ENCODE measurements around the gene NR2F1-AS1. TPM values are rescaled to one million over a fixed set of nuclear protein-coding genes. Genes with fewer than 3 reads are reported as not detected.

Gene NR2F1-AS1
- total RNA-seq, 1 experiment from 2014 or later: 27.0 TPM

DNA sequence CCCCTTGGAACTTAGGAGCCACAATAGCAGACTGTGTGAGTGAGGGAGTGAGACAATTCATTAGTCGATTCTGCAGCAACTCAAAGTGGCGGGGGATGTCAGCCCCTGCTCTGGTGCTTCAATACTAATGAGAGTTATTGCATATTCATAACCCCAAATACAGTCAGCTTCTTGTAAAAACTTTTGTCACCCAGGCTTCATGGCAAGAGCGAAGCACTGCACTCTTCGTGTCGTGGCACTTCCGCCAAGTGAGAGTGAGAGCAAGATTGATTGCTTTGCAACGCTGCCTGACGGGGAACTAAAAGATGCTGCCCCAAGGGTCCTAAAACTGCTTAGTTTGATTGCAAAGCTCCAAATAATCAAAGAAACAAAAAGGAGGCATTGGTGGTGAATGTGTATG is 150.9 kb downstream of the NR2F1-AS1 start:
- H3K27ac ChIP-seq (ENCODE audit: low read length): no peak overlapping the region
- TF ChIP-seq POLR2AphosphoS5 (IDR thresholded peaks at IDR 0.05; ENCODE audit: low read depth, low read length) (no peak), CTCF (IDR thresholded peaks at IDR 0.05) (no peak), SIN3A (IDR thresholded peaks at IDR 0.05; ENCODE audit: borderline replicate concordance, insufficient read depth, low read depth, low read length) (no peak), TCF7L2 (IDR thresholded peaks at IDR 0.05; ENCODE audit: low read depth, low read length) (no peak)
- TF ChIP-seq, protein P1, sequence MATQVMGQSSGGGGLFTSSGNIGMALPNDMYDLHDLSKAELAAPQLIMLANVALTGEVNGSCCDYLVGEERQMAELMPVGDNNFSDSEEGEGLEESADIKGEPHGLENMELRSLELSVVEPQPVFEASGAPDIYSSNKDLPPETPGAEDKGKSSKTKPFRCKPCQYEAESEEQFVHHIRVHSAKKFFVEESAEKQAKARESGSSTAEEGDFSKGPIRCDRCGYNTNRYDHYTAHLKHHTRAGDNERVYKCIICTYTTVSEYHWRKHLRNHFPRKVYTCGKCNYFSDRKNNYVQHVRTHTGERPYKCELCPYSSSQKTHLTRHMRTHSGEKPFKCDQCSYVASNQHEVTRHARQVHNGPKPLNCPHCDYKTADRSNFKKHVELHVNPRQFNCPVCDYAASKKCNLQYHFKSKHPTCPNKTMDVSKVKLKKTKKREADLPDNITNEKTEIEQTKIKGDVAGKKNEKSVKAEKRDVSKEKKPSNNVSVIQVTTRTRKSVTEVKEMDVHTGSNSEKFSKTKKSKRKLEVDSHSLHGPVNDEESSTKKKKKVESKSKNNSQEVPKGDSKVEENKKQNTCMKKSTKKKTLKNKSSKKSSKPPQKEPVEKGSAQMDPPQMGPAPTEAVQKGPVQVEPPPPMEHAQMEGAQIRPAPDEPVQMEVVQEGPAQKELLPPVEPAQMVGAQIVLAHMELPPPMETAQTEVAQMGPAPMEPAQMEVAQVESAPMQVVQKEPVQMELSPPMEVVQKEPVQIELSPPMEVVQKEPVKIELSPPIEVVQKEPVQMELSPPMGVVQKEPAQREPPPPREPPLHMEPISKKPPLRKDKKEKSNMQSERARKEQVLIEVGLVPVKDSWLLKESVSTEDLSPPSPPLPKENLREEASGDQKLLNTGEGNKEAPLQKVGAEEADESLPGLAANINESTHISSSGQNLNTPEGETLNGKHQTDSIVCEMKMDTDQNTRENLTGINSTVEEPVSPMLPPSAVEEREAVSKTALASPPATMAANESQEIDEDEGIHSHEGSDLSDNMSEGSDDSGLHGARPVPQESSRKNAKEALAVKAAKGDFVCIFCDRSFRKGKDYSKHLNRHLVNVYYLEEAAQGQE (IDR thresholded peaks at IDR 0.05; ENCODE audit: insufficient read depth in 1 of 2, low read depth in 2 of 2, low read length in 1 of 2): no peak
- POLR2A ChIA-PET: no interaction called here
- no TSS peak for BruUV-seq (replicated peaks)
- H3K36me3 ChIP-seq (ENCODE audit: control insufficient read depth, insufficient read depth, low read length): no peaks in the 10 kb centered on the region
- H3K4me3 ChIP-seq (ENCODE audit: low read depth in 2 of 2, low read length in 2 of 2): no peak overlapping the region
- CTCF ChIA-PET: no interaction called here
- ATAC-seq (no peak), DNase-seq (ENCODE audit: low read depth, low spot score) (no peak)
- in situ Hi-C loops (cut with HindIII; ENCODE audit: low pct_unique_long_range_greater_than_20kb, low sequenced_read_pairs): no loop called here
- no peaks in the 10 kb centered on the region for H3K4me1 ChIP-seq (ENCODE audit: control insufficient read depth, insufficient read depth, low read length)
- no peaks in the 10 kb centered on the region for H3K27me3 ChIP-seq (ENCODE audit: control insufficient read depth, insufficient read depth, low read length)
- no peaks in the 10 kb centered on the region for H3K9me3 ChIP-seq (ENCODE audit: control insufficient read depth, insufficient read depth, low read depth, low read length)
- intact Hi-C loops (cut with micrococcal nuclease; ENCODE audit: unreplicated experiment): no loop called here

GRCh38 chr5:93428868-93429267 is 152.2 kb downstream of the NR2F1-AS1 start:
- in situ Hi-C loops (cut with HindIII; ENCODE audit: low pct_unique_long_range_greater_than_20kb, low sequenced_read_pairs): no loop called here
- Histone ChIP-seq H3K9me3 (ENCODE audit: control insufficient read depth, insufficient read depth, low read depth, low read length) (no peaks in the 10 kb centered on the region), H3K36me3 (ENCODE audit: control insufficient read depth, insufficient read depth, low read length) (no peaks in the 10 kb centered on the region), H3K27ac (ENCODE audit: low read length) (no peak overlapping the region), H3K27me3 (ENCODE audit: control insufficient read depth, insufficient read depth, low read length) (no peaks in the 10 kb centered on the region), H3K4me3 (ENCODE audit: low read depth in 2 of 2, low read length in 2 of 2) (no peak overlapping the region), H3K4me1 (ENCODE audit: control insufficient read depth, insufficient read depth, low read length) (no peaks in the 10 kb centered on the region)
- ATAC-seq (no peak), DNase-seq (ENCODE audit: low read depth, low spot score) (no peak)
- intact Hi-C loops (cut with micrococcal nuclease; ENCODE audit: unreplicated experiment): no loop called here
- BruUV-seq (replicated peaks): no TSS peak
- ChIA-PET CTCF (no interaction called here), POLR2A (no interaction called here)
- TF ChIP-seq CTCF (IDR thresholded peaks at IDR 0.05) (no peak), TCF7L2 (IDR thresholded peaks at IDR 0.05; ENCODE audit: low read depth, low read length) (no peak), POLR2AphosphoS5 (IDR thresholded peaks at IDR 0.05; ENCODE audit: low read depth, low read length) (no peak), SIN3A (IDR thresholded peaks at IDR 0.05; ENCODE audit: borderline replicate concordance, insufficient read depth, low read depth, low read length) (no peak)
- TF ChIP-seq, protein P1 (IDR thresholded peaks at IDR 0.05; ENCODE audit: insufficient read depth in 1 of 2, low read depth in 2 of 2, low read length in 1 of 2): no peak

All from Panc1 (cell line).